Activated naive CD8-positive, alpha-beta T cell treated with anti-CD3 and anti-CD28 coated beads, Interleukin-2, amount 50 U/mL, for 24 hours (primary cell): Measurements from ENCODE around the gene MSH5.
A peak's percentile ranks its signal among the peaks of the same experiment; 100 is the strongest.

Experiments used
- ATAC-seq: fragments of 150-1000 bp; cut with Tn5 transposase; one replicate; pipeline ENCODE4 v1.10.0; 2021
- DNase-seq: peaks from one replicate; pipeline ENCODE4 v3.0.0; 2021
- H3K27ac Mint-ChIP-seq: one replicate; pipeline ENCODE4 v1.8.0; 2021; ENCODE audit warnings: mild to moderate bottlenecking, mixed read lengths
- H3K27me3 Mint-ChIP-seq: one replicate; pipeline ENCODE4 v1.8.0; 2021; ENCODE audit warnings: mixed read lengths
- H3K36me3 Mint-ChIP-seq: one replicate; pipeline ENCODE4 v1.8.0; 2021; ENCODE audit warnings: low read depth, mixed read lengths
- H3K4me1 Mint-ChIP-seq: one replicate; pipeline ENCODE4 v1.8.0; 2021; ENCODE audit warnings: mixed read lengths
- H3K4me3 Mint-ChIP-seq: one replicate; pipeline ENCODE4 v1.8.0; 2021; ENCODE audit warnings: mild to moderate bottlenecking, moderate library complexity, mixed read lengths
- H3K9me3 Mint-ChIP-seq: one replicate; pipeline ENCODE4 v1.8.0; 2021; ENCODE audit warnings: mixed read lengths

Gene MSH5

DNA sequence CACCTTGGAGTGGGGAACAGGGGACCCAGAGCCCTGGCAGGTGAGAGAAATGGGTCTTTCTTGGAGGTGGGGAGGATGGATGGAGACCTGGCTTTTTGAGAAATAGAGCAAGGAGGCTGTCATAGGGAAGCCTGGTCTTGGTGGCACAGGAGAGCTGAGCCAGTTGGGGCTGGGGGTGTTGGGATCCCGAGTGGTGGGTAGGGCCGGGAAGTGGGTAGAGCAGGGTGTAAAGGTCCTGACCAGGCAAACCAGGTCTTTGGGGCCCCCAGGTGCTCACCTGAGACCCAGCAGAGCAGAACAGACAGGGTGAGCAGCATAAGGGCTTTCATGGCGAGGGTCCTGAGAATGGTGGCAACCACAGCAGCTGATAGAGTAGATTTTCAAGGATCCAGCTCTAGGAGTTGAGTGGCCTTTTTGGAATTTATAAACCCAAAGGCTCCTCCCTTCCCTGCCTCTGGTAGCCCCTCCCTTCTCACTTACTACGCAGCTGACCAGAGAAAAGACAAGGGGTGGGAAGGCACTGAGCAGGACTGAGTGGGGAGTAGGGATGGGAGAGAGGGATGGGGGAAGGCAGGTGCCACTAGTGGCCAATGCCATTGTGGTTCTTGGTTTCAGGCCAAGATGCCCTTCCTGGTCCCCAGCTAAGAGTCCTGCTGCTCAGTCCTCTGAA, 18.3 kb upstream of the MSH5 start, which contains the start of gene LY6G6C:
TSS of gene LY6G6C (minus strand) at position 396 of the 670 bp plus-strand sequence. CDS start at position 329, 67 bp downstream.
- H3K9me3 Mint-ChIP-seq, result no peaks in the 10 kb centered on the region
- DNase-seq (no peak), ATAC-seq (no peak)
- H3K27ac Mint-ChIP-seq, result no peak within 1 kb of the TSS
- H3K27me3 Mint-ChIP-seq, result no peaks in the 10 kb centered on the region
- H3K36me3 Mint-ChIP-seq, result peaks cover 4% of the 10 kb centered on the region
- H3K4me3 Mint-ChIP-seq, result no peak within 1 kb of the TSS
- H3K4me1 Mint-ChIP-seq, result peaks cover 18% of the 10 kb centered on the region

DNA sequence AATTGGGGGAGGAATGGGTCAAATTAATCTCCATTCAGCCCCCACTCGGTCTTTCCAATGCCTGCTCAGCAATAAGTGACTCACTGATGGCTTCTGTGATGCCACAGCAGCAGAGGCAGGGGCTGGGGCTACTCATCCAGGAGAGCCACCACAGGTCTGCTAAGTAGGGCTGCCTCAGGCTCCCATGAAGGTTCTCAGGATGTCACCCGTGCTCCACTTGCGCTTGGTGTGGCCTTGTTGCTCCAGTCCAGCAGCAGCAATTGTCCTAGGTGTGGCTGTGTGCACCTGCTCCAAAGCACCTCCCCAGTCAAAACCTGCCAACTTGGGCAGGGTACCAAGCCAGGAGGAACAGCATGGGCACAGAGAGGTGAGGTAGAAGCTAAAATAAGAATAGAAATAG, 17.6 kb upstream of the MSH5 start:
- H3K4me1 Mint-ChIP-seq, result peaks cover 24% of the 10 kb centered on the region
- H3K36me3 Mint-ChIP-seq, result peaks cover 4% of the 10 kb centered on the region
- ATAC-seq (peak; percentile 48), DNase-seq (no peak)
- no peaks in the 10 kb centered on the region for H3K9me3 Mint-ChIP-seq
- H3K27me3 Mint-ChIP-seq, result no peaks in the 10 kb centered on the region
- no peak overlapping the region for H3K27ac Mint-ChIP-seq
- no peak overlapping the region for H3K4me3 Mint-ChIP-seq

DNA sequence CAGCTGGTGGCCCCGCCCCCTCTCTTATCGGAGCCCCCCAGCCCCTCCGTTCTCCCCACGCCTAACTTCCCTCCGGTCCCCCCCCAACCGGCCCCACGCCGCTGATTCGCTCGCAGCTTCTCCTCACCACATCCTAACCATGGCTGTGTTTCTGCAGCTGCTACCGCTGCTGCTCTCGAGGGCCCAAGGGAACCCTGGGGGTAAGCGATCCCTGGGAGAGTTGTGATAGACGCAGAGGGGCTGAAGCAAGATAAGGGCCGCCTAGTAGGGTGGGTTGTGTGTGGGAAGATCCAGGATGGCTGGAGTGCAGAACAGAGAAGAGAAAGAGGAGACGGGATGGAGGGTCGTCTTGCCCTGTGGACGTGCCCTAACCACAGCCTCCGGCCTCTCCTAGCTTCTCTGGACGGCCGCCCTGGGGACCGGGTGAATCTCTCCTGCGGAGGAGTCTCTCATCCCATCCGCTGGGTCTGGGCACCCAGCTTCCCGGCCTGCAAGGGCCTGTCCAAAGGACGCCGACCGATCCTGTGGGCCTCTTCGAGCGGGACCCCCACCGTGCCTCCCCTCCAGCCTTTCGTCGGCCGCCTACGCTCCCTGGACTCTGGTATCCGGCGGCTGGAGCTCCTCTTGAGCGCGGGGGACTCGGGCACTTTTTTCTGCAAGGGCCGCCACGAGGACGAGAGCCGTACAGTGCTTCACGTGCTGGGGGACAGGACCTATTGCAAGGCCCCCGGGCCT, 16.4 kb upstream of the MSH5 start, which contains the start of gene MPIG6B:
TSS of gene MPIG6B (plus strand) at position 129 of the 735 bp plus-strand sequence. CDS start at position 140, 11 bp downstream.
- Mint-ChIP-seq H3K4me3 (no peak within 1 kb of the TSS), H3K36me3 (peaks cover 9% of the 10 kb centered on the region), H3K27ac (no peak within 1 kb of the TSS), H3K27me3 (no peaks in the 10 kb centered on the region), H3K9me3 (no peaks in the 10 kb centered on the region), H3K4me1 (peaks cover 36% of the 10 kb centered on the region)
- DNase-seq (no peak), ATAC-seq (no peak)

DNA sequence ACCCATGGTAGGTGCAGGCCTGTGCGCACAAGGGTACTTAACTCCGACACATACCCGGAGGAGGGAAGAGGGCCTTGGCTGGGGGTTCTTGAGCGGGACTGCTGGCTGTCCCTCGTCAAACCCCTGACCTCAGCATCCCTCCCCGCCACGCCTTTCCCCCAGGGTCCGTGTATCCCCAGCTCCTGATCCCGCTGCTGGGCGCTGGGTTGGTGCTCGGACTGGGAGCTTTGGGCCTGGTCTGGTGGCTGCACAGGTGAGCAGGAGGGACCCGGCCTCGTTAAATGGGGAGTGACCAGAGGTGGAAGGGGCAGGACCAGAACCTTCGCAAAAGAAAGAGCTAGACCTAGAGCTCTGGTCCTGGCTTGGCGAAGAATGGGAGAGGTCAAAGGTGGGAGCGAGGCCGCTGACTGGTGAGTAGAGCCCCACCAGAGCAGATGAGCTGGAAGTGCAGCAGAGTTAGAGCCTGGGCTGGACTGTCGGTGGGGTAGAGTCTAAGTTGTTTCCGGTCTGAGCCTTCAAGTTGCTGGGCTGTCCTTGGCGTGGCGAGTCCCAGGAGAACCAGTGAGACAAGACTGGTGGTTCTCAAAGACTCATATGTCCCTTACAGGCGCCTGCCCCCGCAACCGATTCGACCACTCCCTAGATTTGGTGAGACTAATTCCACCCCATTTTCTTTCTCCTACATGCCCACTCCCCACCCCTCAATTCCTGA, 15.7 kb upstream of the MSH5 start:
- Mint-ChIP-seq H3K27me3 (no peaks in the 10 kb centered on the region), H3K4me3 (no peak overlapping the region), H3K27ac (no peak overlapping the region), H3K36me3 (peaks cover 9% of the 10 kb centered on the region), H3K4me1 (peaks cover 42% of the 10 kb centered on the region), H3K9me3 (no peaks in the 10 kb centered on the region)
- ATAC-seq (no peak), DNase-seq (no peak)

DNA sequence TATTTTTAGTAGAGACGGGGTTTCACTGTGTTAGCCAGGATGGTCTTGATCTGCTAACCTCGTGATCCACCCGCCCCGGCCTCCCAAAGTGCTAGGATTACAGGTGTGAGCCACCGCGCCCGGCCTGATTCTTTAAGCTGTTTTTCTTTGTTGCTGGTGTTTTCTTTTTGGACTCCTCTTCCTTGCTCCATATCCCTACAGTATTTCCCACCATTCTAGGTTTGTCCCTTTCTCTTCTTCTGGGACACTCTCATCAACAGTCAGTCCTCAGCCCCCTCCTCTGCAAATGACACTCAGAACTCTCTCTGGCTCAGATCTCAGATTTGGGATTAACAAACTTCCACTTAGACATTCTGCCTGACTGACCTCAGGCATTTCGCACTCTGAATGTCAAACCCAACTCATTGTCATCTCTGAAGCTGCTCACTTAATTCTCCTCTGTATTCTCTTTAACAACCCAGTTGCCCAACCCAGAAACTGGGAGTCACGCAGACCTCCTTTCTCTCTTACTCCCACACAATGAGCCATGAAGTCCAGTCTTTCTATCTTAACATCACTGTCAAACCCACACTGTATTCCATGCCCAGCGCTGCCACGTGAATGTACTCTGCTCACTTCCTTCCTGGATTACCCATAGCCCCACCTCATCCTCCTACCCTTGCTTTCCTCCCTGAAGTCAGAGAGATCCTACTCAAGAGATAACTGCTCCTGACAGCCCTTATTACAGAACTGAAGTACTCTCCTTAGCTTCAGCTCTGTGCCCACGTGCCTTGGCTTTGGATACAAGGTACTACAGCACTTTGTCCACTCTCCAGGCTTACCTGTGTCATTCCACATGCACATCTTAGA, 14.1 kb upstream of the MSH5 start:
- H3K27me3 Mint-ChIP-seq, result no peaks in the 10 kb centered on the region
- peaks cover 14% of the 10 kb centered on the region for H3K36me3 Mint-ChIP-seq
- ATAC-seq (no peak), DNase-seq (no peak)
- H3K27ac Mint-ChIP-seq, result peak overlapping the region; percentile 24
- no peak overlapping the region for H3K4me3 Mint-ChIP-seq
- H3K4me1 Mint-ChIP-seq, result peaks cover 55% of the 10 kb centered on the region
- H3K9me3 Mint-ChIP-seq, result no peaks in the 10 kb centered on the region

DNA sequence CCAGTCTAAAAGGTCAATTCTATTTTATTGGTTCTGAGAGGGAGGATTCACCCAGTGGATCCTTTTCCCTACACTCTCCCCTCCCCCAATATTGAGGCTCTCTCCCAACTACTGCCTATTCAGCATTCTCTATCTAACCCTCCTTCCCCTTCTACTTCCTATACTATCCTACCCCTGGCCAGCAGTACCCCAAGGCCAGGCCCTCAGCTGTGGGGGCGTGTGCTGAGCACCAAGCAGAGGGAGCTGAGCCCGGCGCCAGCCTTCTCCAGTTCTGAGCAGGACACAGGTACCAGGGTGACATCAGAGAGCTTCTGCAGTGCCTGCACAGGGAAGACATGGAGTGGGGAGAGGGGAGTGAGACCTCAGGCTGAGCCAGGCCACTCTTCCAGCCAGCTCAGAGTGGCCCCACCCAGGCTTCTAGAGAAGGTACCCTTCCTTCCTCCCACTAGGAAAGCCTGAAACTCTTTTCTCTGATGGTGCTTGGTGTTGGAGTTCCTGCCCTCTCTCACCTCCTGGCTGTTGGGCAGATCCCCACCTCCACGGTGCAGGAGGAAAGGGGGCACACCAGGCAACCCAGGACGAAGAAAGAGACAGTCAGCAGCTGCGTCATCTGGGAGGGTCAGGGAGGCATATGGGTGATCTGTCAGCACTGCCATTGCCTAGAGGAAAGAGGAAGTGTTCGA, 12.6 kb upstream of the MSH5 start:
- Mint-ChIP-seq H3K27me3 (no peaks in the 10 kb centered on the region), H3K36me3 (peaks cover 23% of the 10 kb centered on the region), H3K9me3 (no peaks in the 10 kb centered on the region), H3K4me3 (peak overlapping the region; percentile 32), H3K4me1 (peaks cover 61% of the 10 kb centered on the region), H3K27ac (peak overlapping the region; percentile 64)
- DNase-seq, result peak; percentile 42
- peak; percentile 53 for ATAC-seq

DNA sequence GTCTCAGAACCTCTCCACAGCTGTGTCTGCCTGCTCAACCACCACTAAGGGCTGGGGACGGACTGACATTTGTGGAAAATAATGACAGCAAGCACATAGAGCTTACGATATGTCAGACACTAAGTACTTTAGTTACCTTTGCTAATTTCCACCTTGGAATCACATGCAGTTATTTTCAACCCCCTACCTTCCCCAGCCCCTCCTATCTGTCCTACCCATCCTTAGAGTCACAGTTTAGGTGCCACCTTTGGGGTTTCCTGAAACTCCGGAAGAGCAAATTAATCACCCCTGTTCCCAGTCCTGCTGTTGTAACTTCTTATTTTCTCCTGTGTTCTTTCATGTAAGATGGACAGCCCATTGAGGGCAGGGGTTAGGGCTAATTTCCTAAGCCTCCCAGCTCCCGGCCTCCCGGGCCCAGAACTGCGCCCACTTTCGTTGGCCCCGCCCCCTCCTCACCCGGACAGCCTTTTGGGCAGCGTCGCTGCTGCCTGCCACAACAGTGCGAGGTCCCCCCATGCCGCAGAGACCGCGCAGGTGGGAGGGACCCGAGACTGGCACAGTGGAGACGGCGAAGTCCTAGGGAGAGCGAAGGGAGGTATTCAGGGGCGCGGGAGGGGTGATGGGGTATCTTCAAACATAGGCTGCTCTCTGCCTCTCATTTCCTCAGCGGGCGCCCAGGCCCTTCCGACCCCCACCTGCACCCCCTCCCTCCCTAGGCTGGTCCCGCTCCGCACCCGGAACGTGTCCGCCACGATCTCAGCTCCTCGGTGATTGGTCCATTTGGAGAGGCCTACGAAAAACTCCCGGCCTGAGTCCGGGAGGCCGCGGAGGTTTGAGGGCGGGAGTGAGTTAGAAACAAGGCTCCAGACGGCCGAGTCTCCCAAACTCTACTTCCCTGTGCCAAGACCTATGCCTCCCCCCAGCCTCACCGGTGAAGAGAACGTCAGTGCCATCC, 11.8 kb upstream of the MSH5 start:
- no peak for DNase-seq
- Mint-ChIP-seq H3K27me3 (no peaks in the 10 kb centered on the region), H3K27ac (peak overlapping the region; percentile 64), H3K36me3 (peaks cover 27% of the 10 kb centered on the region), H3K9me3 (no peaks in the 10 kb centered on the region), H3K4me3 (peak overlapping the region; percentile 40), H3K4me1 (peaks cover 61% of the 10 kb centered on the region)
- peak; percentile 0 for ATAC-seq

DNA sequence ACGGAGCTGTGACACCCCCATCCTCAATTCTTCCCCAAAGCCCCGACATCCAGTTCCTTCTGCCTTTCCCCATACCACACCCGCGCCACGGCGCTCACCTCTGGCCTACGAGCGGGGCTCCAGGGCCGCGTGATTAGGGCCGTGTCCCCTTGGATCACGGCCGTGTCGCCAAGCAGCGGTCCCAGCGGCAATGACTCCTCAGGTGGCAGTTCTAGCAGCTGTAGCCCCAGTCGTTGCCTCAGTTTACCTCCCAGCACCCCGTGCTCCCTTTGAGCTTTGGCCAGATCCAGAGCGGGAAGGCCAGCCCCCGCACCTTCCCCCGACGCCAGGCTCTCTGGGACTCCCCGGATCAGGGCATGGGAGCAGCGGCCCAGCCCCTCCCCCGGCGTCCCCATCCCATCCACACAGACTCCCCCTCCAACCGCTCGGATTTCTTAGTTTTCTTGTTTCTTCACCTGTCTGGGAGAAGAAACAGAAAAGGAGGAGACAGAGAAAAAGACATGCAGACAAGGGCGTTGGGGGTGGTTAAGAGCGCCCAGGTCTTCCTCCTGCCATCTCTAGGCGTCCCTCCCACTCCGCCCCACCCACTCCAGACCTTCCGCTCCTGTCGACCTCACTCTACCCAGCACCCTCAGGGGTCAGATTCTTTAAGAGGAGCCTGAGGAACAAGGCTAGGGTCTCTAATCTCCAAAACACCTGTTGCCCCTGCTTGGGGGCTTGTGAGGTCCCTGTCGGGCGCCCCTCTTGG, 10.9 kb upstream of the MSH5 start, which contains the start of gene DDAH2:
TSS of gene DDAH2 (minus strand) at position 533 of the 748 bp plus-strand sequence. CDS start at position 395, 138 bp downstream.
- peak within 1 kb of the TSS; percentile 77 for H3K27ac Mint-ChIP-seq
- peak; percentile 4 for ATAC-seq
- H3K4me3 Mint-ChIP-seq, result peak within 1 kb of the TSS; percentile 82
- DNase-seq, result no peak
- H3K27me3 Mint-ChIP-seq, result no peaks in the 10 kb centered on the region
- peaks cover 37% of the 10 kb centered on the region for H3K36me3 Mint-ChIP-seq
- no peaks in the 10 kb centered on the region for H3K9me3 Mint-ChIP-seq
- peaks cover 67% of the 10 kb centered on the region for H3K4me1 Mint-ChIP-seq

DNA sequence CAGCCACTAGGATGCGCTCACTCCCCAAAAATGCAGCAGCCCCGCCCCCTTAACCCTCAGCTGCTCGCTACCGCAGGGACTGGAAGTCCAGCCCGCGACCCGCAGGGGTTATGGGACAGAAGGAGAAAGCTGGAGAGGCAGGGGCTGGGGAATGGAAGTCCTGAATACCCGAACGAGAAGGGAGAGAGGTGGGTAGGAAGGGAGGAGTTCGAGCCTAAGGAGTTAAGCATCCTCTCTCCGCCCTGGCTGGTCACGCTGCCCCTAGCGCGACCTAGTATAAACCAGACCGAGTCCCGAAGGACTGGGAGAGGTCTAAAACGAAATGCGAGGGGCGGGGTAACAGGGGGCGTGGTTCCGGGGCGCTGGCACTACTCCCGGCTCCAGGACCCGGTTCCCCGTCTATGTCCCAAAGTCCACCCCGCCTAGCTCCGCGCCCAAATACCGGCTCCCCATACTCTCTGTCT, 10.3 kb upstream of the MSH5 start:
- Mint-ChIP-seq H3K36me3 (peaks cover 43% of the 10 kb centered on the region), H3K27me3 (no peaks in the 10 kb centered on the region), H3K4me3 (peak overlapping the region; percentile 82), H3K4me1 (peaks cover 73% of the 10 kb centered on the region), H3K9me3 (no peaks in the 10 kb centered on the region), H3K27ac (peak overlapping the region; percentile 77)
- ATAC-seq (peak; percentile 61), DNase-seq (peak; percentile 82)

DNA sequence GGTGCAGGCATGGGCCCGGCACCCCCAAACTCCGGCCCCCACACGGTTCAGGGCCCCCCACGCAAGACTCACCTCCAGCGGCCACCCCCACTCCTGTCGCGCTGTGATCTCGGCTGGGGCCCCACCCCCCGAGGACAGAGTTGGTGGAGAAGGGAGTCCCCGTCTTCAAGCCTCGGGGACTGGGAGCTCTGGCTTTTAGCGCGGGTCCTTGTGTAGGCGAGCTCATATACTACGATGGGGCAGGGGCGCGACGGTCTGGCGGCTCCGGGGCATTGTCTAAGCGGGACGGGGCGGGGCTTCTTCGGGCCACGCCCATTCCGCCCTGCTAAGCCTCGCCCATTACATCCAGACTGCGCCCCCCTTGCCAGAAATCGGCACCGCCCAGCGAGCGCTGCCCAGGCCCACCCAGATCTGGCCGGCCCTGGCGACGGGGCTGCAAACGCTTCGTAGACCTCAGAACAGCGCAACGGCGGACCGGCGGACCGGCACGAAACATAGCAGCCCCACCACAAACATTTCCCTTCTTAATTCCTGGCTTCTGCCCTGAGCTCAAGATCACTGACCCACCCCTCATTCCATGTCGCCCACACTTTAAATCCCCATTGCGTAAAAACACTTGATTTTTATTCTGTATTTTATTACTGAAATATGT, 9.7 kb upstream of the MSH5 start:
- Mint-ChIP-seq H3K9me3 (no peaks in the 10 kb centered on the region), H3K27me3 (no peaks in the 10 kb centered on the region), H3K36me3 (peaks cover 47% of the 10 kb centered on the region), H3K4me1 (peaks cover 73% of the 10 kb centered on the region), H3K4me3 (peak overlapping the region; percentile 82), H3K27ac (peak overlapping the region; percentile 77)
- DNase-seq, result peak; percentile 81
- ATAC-seq, result peak; percentile 52

DNA sequence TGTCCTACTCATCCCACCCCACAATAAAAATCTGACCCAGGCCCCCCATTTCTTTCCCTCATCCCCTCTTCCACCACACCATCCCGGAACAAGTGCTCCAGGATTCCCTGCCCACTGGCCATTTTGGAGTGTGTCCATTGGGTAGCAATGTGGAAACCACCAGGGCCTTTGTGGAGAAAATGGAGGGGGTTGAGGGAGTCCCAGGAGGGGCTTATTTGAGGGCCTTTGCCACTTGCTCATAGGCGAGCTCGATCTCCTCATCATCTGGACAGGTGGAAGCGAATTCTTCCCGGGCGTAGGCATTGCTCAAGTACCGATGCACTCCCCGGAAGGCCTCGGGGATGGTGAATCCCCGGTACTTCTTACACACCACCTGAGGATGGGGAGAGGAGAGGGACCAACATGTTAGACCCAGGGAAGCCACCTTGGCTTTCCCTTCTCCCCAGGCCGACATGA, 9.1 kb upstream of the MSH5 start:
- Mint-ChIP-seq H3K36me3 (peaks cover 50% of the 10 kb centered on the region), H3K27me3 (no peaks in the 10 kb centered on the region), H3K4me3 (peak overlapping the region; percentile 82), H3K9me3 (no peaks in the 10 kb centered on the region), H3K27ac (peak overlapping the region; percentile 60), H3K4me1 (peaks cover 70% of the 10 kb centered on the region)
- ATAC-seq (no peak), DNase-seq (no peak)
